Measurements from ENCODE around the gene ZNF138.
"Not testable (repeated sequence)": the region's sequence is repeated elsewhere in the genome, so short reads cannot be mapped to it uniquely, and the experiment has no call there.

Gene ZNF138

GRCh38 chr7:64838691-64839090, 44.5 kb downstream of the ZNF138 start:
- no peak for DNase-seq (ENCODE audit: low read depth)

- DNase-seq (ENCODE audit: low read depth) = no peak
Measured at GRCh38 chr7:64839910-64840309, 45.7 kb downstream of the ZNF138 start.

GRCh38 chr7:64849250-64849923, 55.2 kb downstream of the ZNF138 start:
- DNase-seq (ENCODE audit: low read depth) = no peak

GRCh38 chr7:64849924-64850499, 55.8 kb downstream of the ZNF138 start:
- DNase-seq (ENCODE audit: low read depth) = no peak

- DNase-seq (ENCODE audit: low read depth) = no peak
Measured at GRCh38 chr7:64853679-64854078, 59.5 kb downstream of the ZNF138 start.

GRCh38 chr7:64854969-64855368, 60.7 kb downstream of the ZNF138 start:
- no peak for DNase-seq (ENCODE audit: low read depth)

- no peak for DNase-seq (ENCODE audit: low read depth)
Measured at GRCh38 chr7:64863021-64863420, 68.8 kb downstream of the ZNF138 start.

- not testable (repeated sequence) for DNase-seq (ENCODE audit: low read depth)
Measured at GRCh38 chr7:64863530-64863929, 69.3 kb downstream of the ZNF138 start.

- no peak for DNase-seq (ENCODE audit: low read depth)
Measured at GRCh38 chr7:64863969-64864368, 69.7 kb downstream of the ZNF138 start.

GRCh38 chr7:64867863-64868440, 73.7 kb downstream of the ZNF138 start:
- no peak for DNase-seq (ENCODE audit: low read depth)

GRCh38 chr7:64868499-64868898, 74.3 kb downstream of the ZNF138 start:
- no peak for DNase-seq (ENCODE audit: low read depth)

- no peak for DNase-seq (ENCODE audit: low read depth)
Measured at GRCh38 chr7:64869121-64869725, 75.0 kb downstream of the ZNF138 start.

GRCh38 chr7:64869912-64870562, 75.8 kb downstream of the ZNF138 start:
- no peak for DNase-seq (ENCODE audit: low read depth)

GRCh38 chr7:64870656-64871055, 76.4 kb downstream of the ZNF138 start:
- no peak for DNase-seq (ENCODE audit: low read depth)

- no peak for DNase-seq (ENCODE audit: low read depth)
Measured at GRCh38 chr7:64871761-64872160, 77.5 kb downstream of the ZNF138 start.

- no peak for DNase-seq (ENCODE audit: low read depth)
Measured at GRCh38 chr7:64872351-64873154, 78.3 kb downstream of the ZNF138 start.

GRCh38 chr7:64873155-64873500, 78.9 kb downstream of the ZNF138 start:
- no peak for DNase-seq (ENCODE audit: low read depth)

- no peak for DNase-seq (ENCODE audit: low read depth)
Measured at GRCh38 chr7:64873517-64873916, 79.3 kb downstream of the ZNF138 start.

- DNase-seq (ENCODE audit: low read depth) = no peak
Measured at GRCh38 chr7:64874114-64874513, 79.9 kb downstream of the ZNF138 start.

- no peak for DNase-seq (ENCODE audit: low read depth)
Measured at GRCh38 chr7:64874562-64875250, 80.5 kb downstream of the ZNF138 start.

- no peak for DNase-seq (ENCODE audit: low read depth)
Measured at GRCh38 chr7:64875258-64875657, 81.0 kb downstream of the ZNF138 start.
